GM12801 (cell line): ENCODE data around the gene SP140.

Source experiments
- CTCF ChIP-seq: IDR thresholded peaks from one replicate; pipeline ENCODE4 v1.5.1; 2011; ENCODE audit warnings: control low read depth; ENCODE audit not compliant: insufficient read length; ENCODE audit errors: extremely low read depth

Gene SP140

GRCh38 chr2:230335461-230335863 lies 109.9 kb downstream of the SP140 start:
- no peak for TF ChIP-seq CTCF

- TF ChIP-seq CTCF, result no peak
These were observed 110.4 kb downstream of the SP140 start for GRCh38 chr2:230335864-230336506.

- no peak for TF ChIP-seq CTCF
These were observed 118.2 kb downstream of the SP140 start for GRCh38 chr2:230343747-230344146.

GRCh38 chr2:230346465-230346864 lies 120.9 kb downstream of the SP140 start:
- TF ChIP-seq CTCF, result no peak

GRCh38 chr2:230346921-230347533 lies 121.5 kb downstream of the SP140 start:
- no peak for TF ChIP-seq CTCF

- no peak for TF ChIP-seq CTCF
These were observed 122.2 kb downstream of the SP140 start for GRCh38 chr2:230347659-230348305.

GRCh38 chr2:230348787-230349186 lies 123.3 kb downstream of the SP140 start:
- no peak for TF ChIP-seq CTCF
